ENCODE results near the gene DQX1.

DNA sequence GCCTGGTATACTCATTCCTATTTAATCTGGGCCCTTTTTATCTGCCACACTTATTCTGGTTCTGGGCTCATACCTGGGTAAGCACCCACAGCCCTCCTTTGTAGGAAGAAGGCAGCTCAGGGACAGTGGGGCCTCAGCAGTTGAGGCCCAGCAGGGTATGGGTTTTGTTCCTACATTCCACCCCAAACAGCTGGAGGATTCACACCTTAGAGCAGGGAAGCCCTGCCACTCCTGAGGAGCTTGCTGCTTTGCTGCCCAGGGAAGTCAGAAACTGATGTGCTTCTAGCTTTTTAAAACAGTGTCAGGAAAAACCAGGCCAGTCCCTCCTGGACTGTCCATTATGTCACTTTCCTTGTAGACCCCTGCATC, 25.5 kb downstream of the DQX1 start:
- TF ChIP-seq, protein P1, sequence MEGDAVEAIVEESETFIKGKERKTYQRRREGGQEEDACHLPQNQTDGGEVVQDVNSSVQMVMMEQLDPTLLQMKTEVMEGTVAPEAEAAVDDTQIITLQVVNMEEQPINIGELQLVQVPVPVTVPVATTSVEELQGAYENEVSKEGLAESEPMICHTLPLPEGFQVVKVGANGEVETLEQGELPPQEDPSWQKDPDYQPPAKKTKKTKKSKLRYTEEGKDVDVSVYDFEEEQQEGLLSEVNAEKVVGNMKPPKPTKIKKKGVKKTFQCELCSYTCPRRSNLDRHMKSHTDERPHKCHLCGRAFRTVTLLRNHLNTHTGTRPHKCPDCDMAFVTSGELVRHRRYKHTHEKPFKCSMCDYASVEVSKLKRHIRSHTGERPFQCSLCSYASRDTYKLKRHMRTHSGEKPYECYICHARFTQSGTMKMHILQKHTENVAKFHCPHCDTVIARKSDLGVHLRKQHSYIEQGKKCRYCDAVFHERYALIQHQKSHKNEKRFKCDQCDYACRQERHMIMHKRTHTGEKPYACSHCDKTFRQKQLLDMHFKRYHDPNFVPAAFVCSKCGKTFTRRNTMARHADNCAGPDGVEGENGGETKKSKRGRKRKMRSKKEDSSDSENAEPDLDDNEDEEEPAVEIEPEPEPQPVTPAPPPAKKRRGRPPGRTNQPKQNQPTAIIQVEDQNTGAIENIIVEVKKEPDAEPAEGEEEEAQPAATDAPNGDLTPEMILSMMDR (IDR thresholded peaks at IDR 0.05) = no peak
- no peak for TF ChIP-seq POLR2A (IDR thresholded peaks at IDR 0.05)
